GM18907 (cell line): ENCODE results near the gene FLT1.
A peak's percentile ranks its signal among the peaks of the same experiment; 100 is the strongest.

Experiments used
- ATAC-seq: cut with Tn5 transposase; IDR thresholded peaks from one replicate; pipeline ENCODE4 v1.9.1; 2021; ENCODE audit warnings: mild to moderate bottlenecking, moderate library complexity; ENCODE audit not compliant: unreplicated experiment

Gene FLT1

GRCh38 chr13:28273919-28274318 is 221.0 kb downstream of the FLT1 start:
- no peak for ATAC-seq

- ATAC-seq, result no peak
Observed at GRCh38 chr13:28271056-28271840, 223.7 kb downstream of the FLT1 start.

DNA sequence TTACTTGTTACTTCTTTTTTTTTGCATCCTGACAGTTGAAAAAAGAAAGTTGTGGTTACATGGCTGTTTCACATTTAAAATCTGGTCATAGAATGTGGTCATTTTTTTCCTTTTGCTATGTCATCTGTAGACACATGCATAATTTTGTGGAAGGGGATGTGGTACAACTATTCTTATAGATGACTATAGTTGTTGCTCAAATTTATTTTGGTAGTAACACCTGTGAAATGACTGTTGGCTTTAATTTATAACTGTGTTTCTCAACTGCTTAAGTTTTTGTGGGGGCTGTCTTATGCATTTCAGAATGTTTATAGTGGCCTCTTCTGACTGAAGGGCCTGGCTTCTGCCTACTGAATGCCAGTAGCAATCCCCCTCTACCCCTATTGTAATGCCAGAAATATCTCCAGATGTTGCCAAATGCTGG is 226.1 kb downstream of the FLT1 start:
- peak; percentile 98 for ATAC-seq

GRCh38 chr13:28267497-28267896 is 227.4 kb downstream of the FLT1 start:
- ATAC-seq, result no peak

DNA sequence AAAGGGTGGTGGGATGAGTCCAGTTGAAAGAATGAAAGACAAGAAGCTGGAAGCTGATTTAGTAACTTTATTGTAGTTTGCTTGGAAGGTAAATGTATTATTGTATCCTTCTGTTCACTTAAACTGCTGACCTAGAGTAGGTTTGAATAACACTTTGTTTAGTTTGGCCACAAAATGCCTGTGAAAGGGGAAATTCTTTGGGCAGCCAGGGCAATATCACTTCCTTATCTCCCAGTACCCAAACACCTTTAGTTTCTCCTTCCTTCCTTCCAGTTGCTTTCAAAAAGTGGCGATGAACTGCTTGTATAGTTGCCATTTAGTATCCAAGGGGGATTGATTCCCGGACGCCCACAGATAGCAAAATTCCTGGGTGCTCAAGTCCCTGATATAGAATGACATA is 236.5 kb downstream of the FLT1 start:
- no peak for ATAC-seq

DNA sequence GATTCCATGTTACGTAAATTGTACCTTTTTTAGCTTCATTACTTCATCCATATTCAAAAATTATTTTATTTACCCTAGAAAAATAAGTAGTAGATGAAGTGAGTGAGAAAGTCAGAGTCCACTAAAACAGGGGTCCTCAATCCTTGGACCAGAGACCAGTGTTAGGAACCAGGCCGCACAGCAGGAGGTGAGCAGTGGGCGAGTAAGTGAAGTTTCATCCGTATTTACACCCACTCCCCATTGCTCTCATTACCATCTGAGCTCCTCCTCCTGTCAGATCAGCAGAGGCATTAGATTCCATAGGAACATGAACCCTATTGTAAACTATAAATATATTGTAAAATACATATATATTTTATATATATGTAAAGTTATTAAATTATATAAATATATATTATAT is 237.6 kb downstream of the FLT1 start:
- ATAC-seq, result no peak

DNA sequence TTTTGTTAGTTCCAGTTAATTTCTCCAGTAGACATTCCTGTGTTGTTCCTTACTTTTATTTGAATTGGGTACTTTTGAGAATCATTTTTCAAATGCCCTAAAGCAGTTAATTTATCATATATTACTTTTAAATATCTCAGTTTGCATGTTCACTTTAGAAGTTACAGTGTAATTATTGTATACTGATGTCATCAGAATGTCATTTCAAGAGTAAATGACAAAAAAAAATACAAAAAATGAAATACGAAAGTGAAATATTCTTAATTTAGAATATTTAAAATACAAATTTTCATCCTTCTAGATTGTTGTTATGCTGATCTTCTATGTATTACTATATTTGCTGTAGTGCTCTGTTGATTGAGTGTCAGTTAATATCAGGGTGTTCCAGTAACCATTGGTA is 242.4 kb downstream of the FLT1 start:
- ATAC-seq, result no peak

- no peak for ATAC-seq
Observed at GRCh38 chr13:28251466-28251865, 243.5 kb downstream of the FLT1 start.

GRCh38 chr13:28250542-28250941 is 244.4 kb downstream of the FLT1 start:
- no peak for ATAC-seq
